ENCODE measurements around the gene MGAT4B. TPM values are rescaled to one million over a fixed set of nuclear protein-coding genes. Genes with fewer than 3 reads are reported as not detected.

MGAT4B gene
- total RNA-seq, 2 donors from 2014 or later = 332 to 540 TPM

GRCh38 chr5:179816796-179817469 is 10.3 kb upstream of the MGAT4B start:
- TF ChIP-seq, protein P1, sequence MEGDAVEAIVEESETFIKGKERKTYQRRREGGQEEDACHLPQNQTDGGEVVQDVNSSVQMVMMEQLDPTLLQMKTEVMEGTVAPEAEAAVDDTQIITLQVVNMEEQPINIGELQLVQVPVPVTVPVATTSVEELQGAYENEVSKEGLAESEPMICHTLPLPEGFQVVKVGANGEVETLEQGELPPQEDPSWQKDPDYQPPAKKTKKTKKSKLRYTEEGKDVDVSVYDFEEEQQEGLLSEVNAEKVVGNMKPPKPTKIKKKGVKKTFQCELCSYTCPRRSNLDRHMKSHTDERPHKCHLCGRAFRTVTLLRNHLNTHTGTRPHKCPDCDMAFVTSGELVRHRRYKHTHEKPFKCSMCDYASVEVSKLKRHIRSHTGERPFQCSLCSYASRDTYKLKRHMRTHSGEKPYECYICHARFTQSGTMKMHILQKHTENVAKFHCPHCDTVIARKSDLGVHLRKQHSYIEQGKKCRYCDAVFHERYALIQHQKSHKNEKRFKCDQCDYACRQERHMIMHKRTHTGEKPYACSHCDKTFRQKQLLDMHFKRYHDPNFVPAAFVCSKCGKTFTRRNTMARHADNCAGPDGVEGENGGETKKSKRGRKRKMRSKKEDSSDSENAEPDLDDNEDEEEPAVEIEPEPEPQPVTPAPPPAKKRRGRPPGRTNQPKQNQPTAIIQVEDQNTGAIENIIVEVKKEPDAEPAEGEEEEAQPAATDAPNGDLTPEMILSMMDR (IDR thresholded peaks at IDR 0.05) = no peak
- peaks cover 23% of the 10 kb centered on the region for H3K4me1 ChIP-seq
- H3K27me3 ChIP-seq = no peaks in the 10 kb centered on the region
- no peaks in the 10 kb centered on the region for H3K36me3 ChIP-seq
- DNase-seq = peak; percentile 48
- H3K4me3 ChIP-seq = peak overlapping the region; percentile 42
- no peaks in the 10 kb centered on the region for H3K9me3 ChIP-seq
- H3K9ac ChIP-seq (ENCODE audit: low read depth in 2 of 2, low read length in 2 of 2) = peak overlapping the region; percentile 63 to 72
- intact Hi-C loops (cut with DNase I) = no loop called here
- H3K27ac ChIP-seq = peak overlapping the region; percentile 3

DNA sequence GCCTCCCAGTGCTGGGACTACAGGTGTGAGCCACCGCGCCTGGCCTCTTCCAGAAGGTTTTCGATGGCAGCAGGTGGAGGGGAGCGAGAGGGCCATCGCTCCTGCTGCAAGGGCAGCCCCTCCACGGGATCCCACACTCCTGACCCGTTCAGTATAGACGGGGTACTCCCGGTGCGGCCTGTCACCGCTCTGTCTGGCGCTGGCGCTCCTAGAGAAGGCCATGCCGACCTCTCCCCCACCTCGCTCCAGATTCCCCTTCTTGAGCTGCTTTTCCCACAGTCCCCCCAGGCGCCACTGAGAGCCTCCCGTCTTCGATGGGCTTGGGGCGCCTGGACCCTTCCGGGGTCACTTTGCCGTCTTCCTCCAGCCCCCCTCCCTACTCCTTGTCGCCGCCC is 9.7 kb upstream of the MGAT4B start:
- TF ChIP-seq, protein P1 (IDR thresholded peaks at IDR 0.05) = no peak
- Histone ChIP-seq H3K27me3 (no peaks in the 10 kb centered on the region), H3K4me1 (peaks cover 23% of the 10 kb centered on the region), H3K9me3 (no peaks in the 10 kb centered on the region), H3K36me3 (no peaks in the 10 kb centered on the region), H3K27ac (no peak overlapping the region), H3K4me3 (peak overlapping the region; percentile 42), H3K9ac (ENCODE audit: low read depth in 2 of 2, low read length in 2 of 2) (peak overlapping the region; percentile 63 to 72)
- DNase-seq = no peak
- intact Hi-C loops (cut with DNase I) = no loop called here

DNA sequence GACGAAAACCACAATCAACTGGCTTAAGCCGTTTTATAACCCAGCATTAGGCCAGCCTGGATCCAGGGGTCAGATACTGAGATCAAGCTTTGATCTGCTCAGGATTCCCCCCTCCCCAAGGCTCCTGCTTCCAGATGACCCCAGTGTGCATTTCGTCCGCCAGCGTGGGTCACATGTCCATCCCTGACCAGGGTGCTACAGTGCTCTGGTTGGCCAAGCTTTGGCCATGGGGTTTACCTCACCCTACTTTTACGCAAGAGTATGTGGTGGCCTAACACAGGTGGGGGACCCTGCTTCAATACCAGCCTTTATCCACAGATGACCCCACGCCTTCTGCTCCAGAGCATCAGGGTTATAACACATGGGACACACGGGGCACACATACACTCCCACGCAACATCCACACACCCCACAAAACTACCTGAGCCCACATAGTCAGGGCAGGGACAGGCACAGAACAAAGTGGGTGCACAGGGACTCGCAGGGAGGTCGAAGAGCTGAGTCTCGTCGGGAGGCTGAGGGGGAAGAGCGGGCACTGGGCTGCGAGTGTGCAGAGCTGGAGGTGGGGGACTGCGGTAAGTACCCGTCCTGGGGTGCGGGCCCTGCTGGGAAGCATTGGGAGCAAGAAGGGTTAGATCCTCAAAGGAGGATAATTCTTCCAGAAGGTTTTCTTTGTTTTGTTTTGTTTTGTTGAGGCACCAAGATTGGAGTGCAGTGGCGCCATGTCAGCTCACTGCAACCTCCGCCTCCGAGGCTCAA is 9.0 kb upstream of the MGAT4B start:
- Histone ChIP-seq H3K9me3 (no peaks in the 10 kb centered on the region), H3K27ac (no peak overlapping the region), H3K9ac (ENCODE audit: low read depth in 2 of 2, low read length in 2 of 2) (no peak overlapping the region), H3K27me3 (no peaks in the 10 kb centered on the region), H3K4me1 (peaks cover 23% of the 10 kb centered on the region), H3K36me3 (no peaks in the 10 kb centered on the region), H3K4me3 (no peak overlapping the region)
- no peak for DNase-seq
- TF ChIP-seq, protein P1 (IDR thresholded peaks at IDR 0.05) = no peak
- intact Hi-C loops (cut with DNase I) = no loop called here

DNA sequence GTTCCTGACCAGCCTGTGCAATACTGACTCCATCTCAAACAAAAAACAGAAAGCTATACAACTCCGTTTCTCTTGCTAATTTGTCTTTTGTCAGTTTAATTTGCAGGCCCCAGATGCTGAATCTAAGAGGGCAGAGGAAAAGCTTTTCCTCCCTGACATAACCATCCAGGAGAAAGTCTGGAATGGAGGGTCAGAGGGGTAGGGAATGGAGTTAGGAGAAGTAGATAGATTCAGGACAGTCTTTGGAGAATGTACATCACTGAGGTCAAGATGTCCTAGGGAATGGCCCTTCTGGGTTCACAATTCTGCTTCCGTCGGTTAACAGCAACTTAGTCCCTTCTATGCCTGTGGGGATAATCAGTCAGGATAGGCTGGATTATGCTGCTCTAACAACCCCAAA is 7.4 kb upstream of the MGAT4B start:
- H3K4me1 ChIP-seq = peaks cover 12% of the 10 kb centered on the region
- H3K9me3 ChIP-seq = no peaks in the 10 kb centered on the region
- intact Hi-C loops (cut with DNase I) = no loop called here
- no peak overlapping the region for H3K9ac ChIP-seq (ENCODE audit: low read depth in 2 of 2, low read length in 2 of 2)
- H3K27ac ChIP-seq = no peak overlapping the region
- TF ChIP-seq, protein P1 (IDR thresholded peaks at IDR 0.05) = no peak
- no peak overlapping the region for H3K4me3 ChIP-seq
- DNase-seq = no peak
- no peaks in the 10 kb centered on the region for H3K27me3 ChIP-seq
- no peaks in the 10 kb centered on the region for H3K36me3 ChIP-seq

DNA sequence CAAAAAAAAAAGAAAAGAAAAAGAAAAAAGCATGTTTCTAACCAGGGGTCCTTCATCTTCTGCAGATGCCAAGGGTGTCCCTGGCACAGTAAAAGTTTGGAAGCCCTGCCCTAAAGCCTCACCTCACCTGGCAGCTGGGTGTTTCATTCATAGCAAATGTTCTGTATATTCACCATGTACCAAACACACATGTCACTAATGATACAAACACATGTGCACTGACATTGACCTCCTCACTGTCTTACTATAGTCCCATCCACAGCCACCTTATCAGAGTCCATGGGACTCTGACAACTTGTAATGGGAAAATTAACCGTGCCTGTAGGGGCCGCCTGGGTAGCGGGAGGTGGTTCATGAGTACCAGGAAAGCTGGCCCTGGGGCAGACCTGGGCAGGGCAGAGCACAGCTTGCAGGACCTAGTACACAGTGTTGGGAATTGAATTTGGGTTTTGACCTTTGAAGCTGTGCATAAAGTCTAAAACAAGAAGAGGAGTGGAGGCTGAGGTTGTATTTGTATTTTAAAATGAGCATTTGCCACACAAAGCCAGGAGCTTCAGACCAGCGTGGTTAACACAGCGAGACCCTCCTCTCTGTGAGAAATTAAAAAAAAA is 6.4 kb upstream of the MGAT4B start:
- Histone ChIP-seq H3K4me3 (no peak overlapping the region), H3K9me3 (no peaks in the 10 kb centered on the region), H3K4me1 (peaks cover 8% of the 10 kb centered on the region), H3K9ac (ENCODE audit: low read depth in 2 of 2, low read length in 2 of 2) (no peak overlapping the region), H3K36me3 (no peaks in the 10 kb centered on the region), H3K27me3 (no peaks in the 10 kb centered on the region), H3K27ac (no peak overlapping the region)
- intact Hi-C loops (cut with DNase I) = no loop called here
- TF ChIP-seq, protein P1 (IDR thresholded peaks at IDR 0.05) = no peak
- no peak for DNase-seq

Measured in colonic mucosa (tissue), 4 donors.